Prostate gland (tissue), 2 donors: ENCODE data around the gene BABAM2.

Experiments used
- POLR2A ChIP-seq: fragments of 450-650 bp; IDR thresholded peaks from one replicate; pipeline ENCODE4 v1.6.1; 2016; ENCODE audit warnings: antibody characterized with exemption, mild to moderate bottlenecking
- POLR2AphosphoS5 ChIP-seq: sonication (generic); formaldehyde crosslinking; IDR thresholded peaks from one replicate; pipeline ENCODE4 v1.6.1; 2017; ENCODE audit warnings: antibody characterized with exemption
- TF ChIP-seq, protein P1 (sequence below), 4 experiments: fragments of 200-600 bp in 2 of 4; fragments of 450-650 bp in 2 of 4; sonication (generic) in 2 of 4; IDR thresholded peaks; 1 replicate in 3 of 4; 2 replicates in 1 of 4; pipeline ENCODE4 v1.5.1; 2016 to 2019; ENCODE audit warnings: antibody characterized with exemption in 4 of 4, mild to moderate bottlenecking in 2 of 4, moderate library complexity in 2 of 4

DNA sequence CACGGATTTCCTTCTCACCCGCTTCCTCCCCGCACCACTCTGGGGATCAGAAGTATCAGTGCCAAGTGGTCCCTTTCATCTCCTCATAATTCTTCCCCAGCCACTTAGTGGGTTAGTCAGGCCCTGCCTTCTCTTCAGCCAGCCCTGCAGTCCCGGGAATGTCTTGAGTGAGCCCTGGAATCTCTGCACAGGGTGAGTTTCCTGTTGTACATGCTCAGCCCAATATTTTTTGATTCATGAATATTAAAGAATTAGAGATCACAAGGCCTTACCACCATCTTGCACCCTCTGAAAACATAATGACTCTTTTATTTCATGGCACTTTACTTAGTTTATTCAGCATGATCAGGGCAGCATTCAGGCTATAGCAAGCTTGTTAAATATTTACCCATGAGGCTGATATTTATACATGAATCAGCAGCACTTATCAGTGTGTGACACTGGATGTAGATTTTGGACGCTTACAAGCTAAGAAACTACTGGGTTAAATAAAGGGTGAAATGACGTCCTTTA is 342.7 kb downstream of the BABAM2 start:
- TF ChIP-seq POLR2A (no peak), POLR2AphosphoS5 (no peak)
- TF ChIP-seq, protein P1, sequence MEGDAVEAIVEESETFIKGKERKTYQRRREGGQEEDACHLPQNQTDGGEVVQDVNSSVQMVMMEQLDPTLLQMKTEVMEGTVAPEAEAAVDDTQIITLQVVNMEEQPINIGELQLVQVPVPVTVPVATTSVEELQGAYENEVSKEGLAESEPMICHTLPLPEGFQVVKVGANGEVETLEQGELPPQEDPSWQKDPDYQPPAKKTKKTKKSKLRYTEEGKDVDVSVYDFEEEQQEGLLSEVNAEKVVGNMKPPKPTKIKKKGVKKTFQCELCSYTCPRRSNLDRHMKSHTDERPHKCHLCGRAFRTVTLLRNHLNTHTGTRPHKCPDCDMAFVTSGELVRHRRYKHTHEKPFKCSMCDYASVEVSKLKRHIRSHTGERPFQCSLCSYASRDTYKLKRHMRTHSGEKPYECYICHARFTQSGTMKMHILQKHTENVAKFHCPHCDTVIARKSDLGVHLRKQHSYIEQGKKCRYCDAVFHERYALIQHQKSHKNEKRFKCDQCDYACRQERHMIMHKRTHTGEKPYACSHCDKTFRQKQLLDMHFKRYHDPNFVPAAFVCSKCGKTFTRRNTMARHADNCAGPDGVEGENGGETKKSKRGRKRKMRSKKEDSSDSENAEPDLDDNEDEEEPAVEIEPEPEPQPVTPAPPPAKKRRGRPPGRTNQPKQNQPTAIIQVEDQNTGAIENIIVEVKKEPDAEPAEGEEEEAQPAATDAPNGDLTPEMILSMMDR (IDR thresholded peaks at IDR 0.05), result no peak
